Fibroblast of pulmonary artery (primary cell): ENCODE measurements around the gene RAD18.

Experiments used
- DNase-seq: peaks from one replicate; pipeline ENCODE4 v3.0.0-alpha.2; 2010; ENCODE audit warnings: low read depth
- H3K4me3 ChIP-seq: replicated peaks from 2 replicates; pipeline ENCODE4 v1.5.1; 2011; ENCODE audit warnings: low read depth, mild to moderate bottlenecking, control low read depth, low read length, moderate library complexity
- TF ChIP-seq, protein P1 (sequence below): IDR thresholded peaks from 2 replicates; pipeline ENCODE4 v1.5.1; 2011; ENCODE audit warnings: mild to moderate bottlenecking, control low read depth, low read length, inconsistent platforms; ENCODE audit errors: missing control alignments

RAD18 gene

DNA sequence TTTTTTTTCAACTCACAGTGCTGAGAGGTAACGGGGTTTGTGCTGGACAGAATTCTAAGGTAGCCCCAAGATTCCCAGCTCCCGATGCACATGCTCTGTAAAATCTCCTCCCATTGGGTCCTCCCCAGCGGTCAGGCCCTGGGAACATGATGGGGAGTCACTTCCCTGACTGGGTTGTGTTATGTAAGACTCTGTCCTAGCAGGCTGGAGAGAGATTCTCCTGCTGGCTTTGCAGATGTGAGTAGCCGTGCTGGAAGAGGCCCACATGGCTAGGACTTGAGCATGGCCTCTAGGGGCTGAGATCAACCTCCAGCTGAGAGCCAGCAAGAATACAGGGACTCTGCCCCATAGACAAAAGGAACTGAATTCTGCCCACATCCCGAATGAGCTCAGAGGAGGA, 110.2 kb downstream of the RAD18 start:
- H3K4me3 ChIP-seq = no peak overlapping the region
- TF ChIP-seq, protein P1, sequence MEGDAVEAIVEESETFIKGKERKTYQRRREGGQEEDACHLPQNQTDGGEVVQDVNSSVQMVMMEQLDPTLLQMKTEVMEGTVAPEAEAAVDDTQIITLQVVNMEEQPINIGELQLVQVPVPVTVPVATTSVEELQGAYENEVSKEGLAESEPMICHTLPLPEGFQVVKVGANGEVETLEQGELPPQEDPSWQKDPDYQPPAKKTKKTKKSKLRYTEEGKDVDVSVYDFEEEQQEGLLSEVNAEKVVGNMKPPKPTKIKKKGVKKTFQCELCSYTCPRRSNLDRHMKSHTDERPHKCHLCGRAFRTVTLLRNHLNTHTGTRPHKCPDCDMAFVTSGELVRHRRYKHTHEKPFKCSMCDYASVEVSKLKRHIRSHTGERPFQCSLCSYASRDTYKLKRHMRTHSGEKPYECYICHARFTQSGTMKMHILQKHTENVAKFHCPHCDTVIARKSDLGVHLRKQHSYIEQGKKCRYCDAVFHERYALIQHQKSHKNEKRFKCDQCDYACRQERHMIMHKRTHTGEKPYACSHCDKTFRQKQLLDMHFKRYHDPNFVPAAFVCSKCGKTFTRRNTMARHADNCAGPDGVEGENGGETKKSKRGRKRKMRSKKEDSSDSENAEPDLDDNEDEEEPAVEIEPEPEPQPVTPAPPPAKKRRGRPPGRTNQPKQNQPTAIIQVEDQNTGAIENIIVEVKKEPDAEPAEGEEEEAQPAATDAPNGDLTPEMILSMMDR = no peak
- peak; percentile 24 for DNase-seq

DNA sequence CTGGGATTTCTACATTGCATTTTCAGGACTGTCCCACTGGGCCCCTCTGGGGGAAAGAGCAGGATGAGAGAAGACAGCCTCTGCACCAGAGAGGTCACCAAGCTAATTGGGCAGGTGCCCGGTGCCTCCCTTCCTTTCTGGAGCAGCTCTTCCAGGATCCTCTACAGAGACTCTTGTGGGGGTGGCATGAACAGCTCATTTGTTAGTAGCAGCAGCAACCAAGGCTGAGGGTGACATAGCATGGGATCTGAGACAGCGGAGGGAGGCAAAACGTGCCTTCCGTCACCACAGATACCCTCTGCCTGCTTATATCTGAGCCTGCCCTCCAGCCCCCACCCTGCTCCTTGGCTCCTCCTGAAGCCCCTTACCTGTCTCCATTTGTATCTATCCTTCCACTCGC, 110.8 kb downstream of the RAD18 start:
- TF ChIP-seq, protein P1 = no peak
- no peak overlapping the region for H3K4me3 ChIP-seq
- DNase-seq = no peak

DNA sequence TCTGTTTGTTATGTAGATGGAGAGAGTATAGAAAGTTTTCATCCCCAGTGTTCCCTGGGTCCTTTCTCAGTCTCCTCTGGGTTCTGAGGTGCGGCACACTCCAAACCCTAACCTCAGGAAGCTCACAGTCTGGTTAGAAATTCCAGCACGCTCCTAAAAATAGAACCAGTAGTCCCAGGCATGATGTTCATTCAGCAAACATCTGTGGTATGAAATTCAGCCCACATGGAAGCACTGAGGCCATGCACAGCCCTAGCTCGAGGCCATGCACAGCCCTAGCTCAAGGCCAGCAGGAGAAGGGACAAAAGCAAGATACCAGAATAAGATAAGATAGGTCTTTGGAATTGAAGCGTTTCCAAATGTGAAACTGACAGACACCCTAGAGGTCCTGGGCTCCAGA, 111.6 kb downstream of the RAD18 start:
- no peak overlapping the region for H3K4me3 ChIP-seq
- DNase-seq = peak; percentile 82
- TF ChIP-seq, protein P1 = no peak

DNA sequence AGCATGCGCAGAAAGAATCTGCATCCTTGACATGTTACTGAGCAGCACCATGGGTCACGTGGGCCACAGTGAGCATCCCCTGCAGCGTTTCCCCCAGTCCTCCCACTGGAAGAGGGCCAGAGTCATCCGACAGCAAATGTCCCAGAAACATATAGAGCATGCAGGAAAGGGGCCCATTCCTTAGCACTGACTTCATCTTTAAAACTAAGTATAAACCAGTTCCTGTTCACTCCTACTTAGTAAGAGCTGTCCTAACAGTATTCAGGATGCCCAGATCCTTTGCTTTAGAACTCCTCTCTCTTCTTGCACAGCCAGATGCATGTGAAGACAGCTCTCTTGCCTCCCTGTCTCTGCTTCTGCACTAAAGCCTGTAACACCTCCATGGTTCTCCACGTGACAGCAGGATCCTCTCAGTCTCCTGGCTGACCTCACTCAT, 114.6 kb downstream of the RAD18 start:
- peak; percentile 84 for DNase-seq
- TF ChIP-seq, protein P1 = no peak
- no peak overlapping the region for H3K4me3 ChIP-seq

DNA sequence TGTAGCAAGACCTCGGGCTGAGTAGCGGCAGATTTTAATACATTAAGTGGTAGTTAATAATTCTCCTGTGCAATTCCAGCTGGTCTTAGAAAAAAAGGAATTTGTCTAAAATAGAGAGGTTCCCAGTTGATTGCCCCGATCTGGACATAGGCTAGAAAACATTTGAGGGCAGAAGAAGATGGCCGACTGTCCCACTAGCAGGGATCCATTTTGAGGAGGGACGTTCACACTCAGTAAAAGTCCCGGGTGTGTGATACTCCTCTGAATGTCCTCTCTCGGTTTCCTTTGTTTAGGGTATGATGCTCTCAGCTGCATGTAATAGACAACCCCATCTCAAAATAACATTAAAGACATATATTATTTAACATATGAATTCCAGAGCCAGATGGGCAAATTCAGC, 116.0 kb downstream of the RAD18 start:
- no peak overlapping the region for H3K4me3 ChIP-seq
- TF ChIP-seq, protein P1 = no peak
- DNase-seq = no peak

DNA sequence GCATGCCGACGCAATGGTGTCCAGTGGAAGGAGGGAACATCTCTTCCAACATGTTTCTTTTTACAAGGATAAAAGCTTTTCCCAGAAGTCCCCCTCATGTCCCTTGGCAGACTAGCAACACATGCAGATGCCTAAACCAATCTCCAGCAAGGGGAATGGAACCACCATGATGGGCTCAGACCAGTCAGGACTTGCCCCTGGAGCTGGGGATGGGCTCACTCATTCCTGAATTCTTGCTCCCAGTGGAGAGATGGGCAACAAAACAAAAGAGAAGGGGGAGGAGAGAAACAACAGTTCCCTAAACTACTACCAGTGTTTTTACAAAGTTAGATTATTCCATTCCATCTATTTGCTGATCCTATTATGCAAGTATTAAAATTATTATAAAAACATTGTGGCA, 117.1 kb downstream of the RAD18 start:
- no peak overlapping the region for H3K4me3 ChIP-seq
- TF ChIP-seq, protein P1 = no peak
- no peak for DNase-seq

DNA sequence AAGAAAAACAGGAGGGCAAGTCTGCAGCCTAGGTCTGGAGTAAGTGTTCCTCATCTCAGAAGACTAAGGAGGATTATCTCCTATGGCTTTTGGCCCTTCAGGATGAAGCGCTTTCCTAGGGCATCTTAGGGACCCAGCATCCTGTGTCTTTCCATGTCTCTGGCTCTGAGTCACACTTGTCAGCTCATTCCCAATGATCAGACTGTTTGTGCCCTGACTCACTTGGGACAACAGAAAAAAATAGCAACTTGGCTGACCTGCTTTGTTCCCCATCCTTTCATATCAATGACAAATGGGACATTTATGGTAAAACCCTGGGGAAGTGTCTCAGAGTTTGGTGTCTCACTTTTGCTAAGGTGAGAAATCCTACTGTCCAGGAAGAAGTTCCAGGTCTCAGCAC, 117.6 kb downstream of the RAD18 start:
- TF ChIP-seq, protein P1 = no peak
- H3K4me3 ChIP-seq = no peak overlapping the region
- DNase-seq = no peak
